Activated T-cell treated with anti-CD3 and anti-CD28 coated beads for 4 hours (primary cell): ENCODE measurements around the gene KIAA1671.

ENCODE experiments used
- DNase-seq: peaks from one replicate; pipeline ENCODE4 v3.0.0-alpha.2; 2020

The KIAA1671 gene

GRCh38 chr22:25153961-25154666 is 201.6 kb downstream of the KIAA1671 start:
- DNase-seq, result no peak

- DNase-seq, result no peak
Measured at GRCh38 chr22:25154667-25154999, 202.1 kb downstream of the KIAA1671 start.

- no peak for DNase-seq
Measured at GRCh38 chr22:25156736-25157135, 204.2 kb downstream of the KIAA1671 start.

GRCh38 chr22:25159028-25159427 is 206.5 kb downstream of the KIAA1671 start:
- no peak for DNase-seq

GRCh38 chr22:25160120-25160996 is 207.8 kb downstream of the KIAA1671 start:
- DNase-seq, result no peak

GRCh38 chr22:25161017-25161915 is 208.8 kb downstream of the KIAA1671 start:
- no peak for DNase-seq

- DNase-seq, result no peak
Measured at GRCh38 chr22:25161916-25162530, 209.5 kb downstream of the KIAA1671 start.

- no peak for DNase-seq
Measured at GRCh38 chr22:25162561-25162960, 210.0 kb downstream of the KIAA1671 start.

- DNase-seq, result no peak
Measured at GRCh38 chr22:25165785-25166184, 213.3 kb downstream of the KIAA1671 start.

GRCh38 chr22:25166266-25167040 is 213.9 kb downstream of the KIAA1671 start:
- DNase-seq, result no peak

- DNase-seq, result no peak
Measured at GRCh38 chr22:25167082-25167481, 214.6 kb downstream of the KIAA1671 start.

GRCh38 chr22:25167834-25168601 is 215.5 kb downstream of the KIAA1671 start:
- no peak for DNase-seq

- DNase-seq, result no peak
Measured at GRCh38 chr22:25169278-25170031, 216.9 kb downstream of the KIAA1671 start.

GRCh38 chr22:25170426-25170980 is 218.0 kb downstream of the KIAA1671 start:
- no peak for DNase-seq

- DNase-seq, result no peak
Measured at GRCh38 chr22:25172153-25172552, 219.6 kb downstream of the KIAA1671 start.

- DNase-seq, result no peak
Measured at GRCh38 chr22:25174156-25174887, 221.8 kb downstream of the KIAA1671 start.

- no peak for DNase-seq
Measured at GRCh38 chr22:25174888-25175411, 222.4 kb downstream of the KIAA1671 start.

GRCh38 chr22:25176175-25176574 is 223.7 kb downstream of the KIAA1671 start:
- DNase-seq, result no peak

- DNase-seq, result no peak
Measured at GRCh38 chr22:25176799-25177198, 224.3 kb downstream of the KIAA1671 start.
